WI38 (cell line): ENCODE measurements around the gene SPAG4.

Experiments
- H3K4me3 ChIP-seq: 2 replicates; pipeline ENCODE4 v1.5.1; 2011; ENCODE audit warnings: low read depth, mild to moderate bottlenecking, control low read depth, low read length
- TF ChIP-seq, protein P1 (sequence below): IDR thresholded peaks from 2 replicates; pipeline ENCODE4 v1.5.1; 2012; ENCODE audit warnings: low read depth, mild to moderate bottlenecking, control low read depth, low read length

Gene SPAG4

DNA sequence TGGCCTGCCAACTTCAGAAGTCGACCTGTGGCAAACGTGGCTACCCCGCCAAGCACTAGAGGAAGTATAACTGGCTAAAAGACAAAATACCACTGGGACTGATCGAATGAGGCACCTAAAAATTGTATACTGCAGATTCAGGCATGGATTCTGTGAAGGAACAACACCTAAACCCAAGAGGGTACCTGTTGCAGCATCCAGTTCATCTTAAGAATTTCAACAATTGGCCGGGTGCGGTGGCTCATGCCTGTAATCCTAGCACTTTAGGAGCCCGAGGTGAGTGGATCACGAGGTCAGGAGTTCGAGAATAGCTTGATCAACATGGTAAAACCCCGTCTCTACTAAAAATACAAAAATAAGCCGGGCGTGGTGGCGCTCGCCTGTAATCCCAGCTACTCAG is 27.2 kb upstream of the SPAG4 start:
- no peak overlapping the region for H3K4me3 ChIP-seq
- TF ChIP-seq, protein P1, sequence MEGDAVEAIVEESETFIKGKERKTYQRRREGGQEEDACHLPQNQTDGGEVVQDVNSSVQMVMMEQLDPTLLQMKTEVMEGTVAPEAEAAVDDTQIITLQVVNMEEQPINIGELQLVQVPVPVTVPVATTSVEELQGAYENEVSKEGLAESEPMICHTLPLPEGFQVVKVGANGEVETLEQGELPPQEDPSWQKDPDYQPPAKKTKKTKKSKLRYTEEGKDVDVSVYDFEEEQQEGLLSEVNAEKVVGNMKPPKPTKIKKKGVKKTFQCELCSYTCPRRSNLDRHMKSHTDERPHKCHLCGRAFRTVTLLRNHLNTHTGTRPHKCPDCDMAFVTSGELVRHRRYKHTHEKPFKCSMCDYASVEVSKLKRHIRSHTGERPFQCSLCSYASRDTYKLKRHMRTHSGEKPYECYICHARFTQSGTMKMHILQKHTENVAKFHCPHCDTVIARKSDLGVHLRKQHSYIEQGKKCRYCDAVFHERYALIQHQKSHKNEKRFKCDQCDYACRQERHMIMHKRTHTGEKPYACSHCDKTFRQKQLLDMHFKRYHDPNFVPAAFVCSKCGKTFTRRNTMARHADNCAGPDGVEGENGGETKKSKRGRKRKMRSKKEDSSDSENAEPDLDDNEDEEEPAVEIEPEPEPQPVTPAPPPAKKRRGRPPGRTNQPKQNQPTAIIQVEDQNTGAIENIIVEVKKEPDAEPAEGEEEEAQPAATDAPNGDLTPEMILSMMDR, result no peak

DNA sequence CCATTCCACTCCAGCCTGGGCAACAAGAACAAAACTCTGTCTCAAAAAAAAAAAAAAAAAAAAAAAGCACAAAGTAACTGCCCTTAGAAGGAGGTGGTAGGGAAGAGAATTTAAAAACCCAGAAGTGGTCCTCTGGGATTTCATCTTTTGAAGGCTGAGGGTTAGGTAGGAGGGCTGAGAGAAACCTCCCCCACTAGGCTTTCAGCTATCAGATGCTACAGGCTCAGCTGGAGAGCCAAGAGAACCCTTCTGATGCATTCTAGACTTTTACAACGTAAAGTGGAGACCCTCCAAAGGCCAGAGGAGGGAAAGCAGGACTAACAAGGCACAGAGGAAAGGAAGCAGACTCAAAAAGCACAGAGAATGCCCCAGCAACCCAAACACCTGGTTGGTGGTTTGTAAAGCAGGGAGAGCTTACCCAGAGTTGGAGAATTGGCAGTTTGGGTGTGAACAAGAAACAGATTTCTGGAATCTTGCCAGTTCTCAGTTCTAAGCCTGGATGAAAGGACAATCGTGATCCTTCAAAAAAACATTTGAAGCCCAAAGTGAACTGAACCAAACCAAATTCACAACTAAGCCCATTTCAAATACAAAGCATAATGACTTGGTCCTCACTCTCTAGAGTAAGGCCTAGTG is 23.2 kb upstream of the SPAG4 start:
- no peak overlapping the region for H3K4me3 ChIP-seq
- TF ChIP-seq, protein P1, result no peak

DNA sequence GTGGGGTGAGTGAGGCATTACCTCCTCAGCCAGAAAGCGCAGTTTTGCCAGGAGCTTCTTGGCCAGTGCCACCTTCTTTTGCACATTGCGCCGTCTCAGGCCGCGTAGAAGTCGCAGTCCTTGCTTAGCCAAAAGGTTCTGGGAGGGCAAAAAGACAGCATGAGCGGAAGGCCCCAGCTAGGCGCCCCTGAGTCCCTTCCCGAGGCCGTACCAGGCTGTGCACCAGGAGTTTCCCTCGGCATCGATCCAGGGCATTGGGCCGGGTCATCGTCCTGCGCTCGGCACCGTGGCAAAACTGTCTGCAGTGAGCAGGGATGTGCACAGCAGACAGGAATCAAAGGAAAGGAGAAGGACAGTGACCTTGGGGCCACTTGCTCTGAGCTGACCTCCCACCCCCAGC is 20.2 kb upstream of the SPAG4 start:
- TF ChIP-seq, protein P1, result no peak
- H3K4me3 ChIP-seq, result no peak overlapping the region

DNA sequence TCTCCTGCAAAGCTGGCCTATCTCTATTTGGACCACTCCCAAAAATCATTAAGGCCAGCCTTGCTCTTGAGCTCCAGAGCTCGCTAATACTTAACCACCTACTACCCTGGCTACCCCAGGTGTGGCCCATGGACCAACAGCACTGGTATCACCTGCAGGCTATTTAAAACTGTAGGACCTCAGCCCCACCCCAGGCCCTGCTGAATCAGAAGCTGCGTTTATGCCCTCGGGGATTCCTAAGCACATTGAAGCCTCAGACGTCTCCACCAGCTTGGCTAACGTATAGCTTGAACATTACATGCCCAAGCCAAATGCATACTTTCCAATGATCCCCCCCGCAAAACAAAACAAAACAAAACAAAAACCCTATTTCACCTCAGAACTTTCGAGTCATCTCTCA is 19.7 kb upstream of the SPAG4 start:
- H3K4me3 ChIP-seq, result no peak overlapping the region
- TF ChIP-seq, protein P1, result no peak

DNA sequence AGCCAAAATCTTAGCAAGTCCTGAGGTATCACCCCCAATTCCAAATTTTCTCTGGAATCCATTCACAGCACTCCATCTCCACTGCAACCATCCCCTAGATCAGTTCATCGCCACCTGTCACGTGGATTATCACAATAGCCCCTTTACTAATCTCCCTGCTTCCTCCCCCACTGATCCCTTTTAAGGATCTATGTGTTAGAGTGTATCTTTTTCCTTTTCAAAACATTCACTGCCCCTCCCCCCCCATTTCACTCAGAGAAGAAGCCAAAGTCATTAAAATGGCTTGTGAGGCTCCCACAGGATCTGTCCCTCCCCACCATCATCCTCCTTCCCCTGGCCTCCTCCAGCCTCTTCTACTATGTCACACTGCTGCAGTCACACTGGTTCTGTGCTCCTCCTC is 18.4 kb upstream of the SPAG4 start:
- no peak overlapping the region for H3K4me3 ChIP-seq
- TF ChIP-seq, protein P1, result no peak

DNA sequence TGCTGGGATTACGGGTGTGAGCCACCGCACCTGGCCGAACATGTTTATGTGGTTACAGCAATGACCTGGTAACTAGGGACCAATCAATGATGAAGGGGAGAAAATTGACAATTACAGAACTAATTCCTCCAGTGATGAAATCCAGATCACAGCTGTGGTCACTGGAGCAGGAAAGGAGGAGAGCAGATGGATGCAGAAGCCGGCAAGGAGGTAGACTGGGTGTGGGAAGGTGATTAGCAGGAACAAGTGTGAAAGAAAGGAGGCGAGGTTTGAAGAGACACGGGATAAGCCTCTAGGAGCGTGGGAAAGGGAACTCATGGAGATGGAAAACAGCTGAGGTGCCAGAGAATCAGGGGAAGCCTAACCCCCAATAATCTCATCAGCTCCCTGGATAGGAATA is 17.2 kb upstream of the SPAG4 start:
- TF ChIP-seq, protein P1, result no peak
- H3K4me3 ChIP-seq, result no peak overlapping the region

DNA sequence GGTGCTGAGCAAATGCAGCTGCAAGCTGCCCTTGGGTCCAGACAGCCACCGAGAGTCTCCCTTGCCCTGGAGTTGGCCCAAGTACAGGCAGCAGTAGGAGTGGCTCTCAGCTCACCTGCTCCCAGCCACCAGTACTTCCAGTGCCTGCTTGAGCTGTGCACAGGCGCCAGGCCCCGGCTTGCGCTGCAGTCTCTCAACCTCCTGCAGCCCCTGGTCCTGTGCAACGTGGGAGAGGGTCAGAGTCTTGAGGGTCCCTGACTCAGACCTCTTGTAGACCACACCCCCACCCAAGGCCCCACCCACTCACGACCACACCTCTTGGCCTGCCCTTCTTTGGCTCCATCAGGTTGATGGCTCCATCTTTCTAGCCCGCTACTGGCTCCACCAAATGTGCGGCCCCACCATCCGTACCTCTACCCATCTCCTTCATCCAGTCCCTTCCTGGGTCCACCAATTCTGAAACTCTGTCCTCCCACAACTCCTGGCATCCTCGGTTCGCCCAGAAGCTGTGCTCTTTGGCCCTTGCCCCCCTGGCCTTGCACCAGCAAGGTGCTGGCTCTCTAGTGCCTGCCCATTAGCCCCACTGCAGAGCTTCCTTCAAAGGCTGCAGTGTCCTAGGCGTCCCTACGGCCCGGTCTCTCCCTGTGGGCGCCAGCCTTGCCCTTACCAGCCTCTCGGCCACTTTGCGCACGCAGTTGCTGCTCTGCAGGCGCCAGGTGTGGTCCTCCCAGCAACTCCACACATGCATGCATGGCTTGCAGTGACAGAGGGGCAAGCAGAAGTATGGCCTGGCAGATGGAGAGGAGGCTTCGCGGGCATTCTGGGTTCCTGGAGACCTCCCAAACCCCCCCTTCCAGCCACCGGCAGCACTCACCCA is 16.5 kb upstream of the SPAG4 start:
- TF ChIP-seq, protein P1, result no peak

More for the DNA sequence above, 16.5 kb upstream of the SPAG4 start:
- H3K4me3 ChIP-seq, result no peak overlapping the region
